Thyroid gland (tissue), 4 donors: Measurements from ENCODE around the gene PPP3CA. TPM values are rescaled to one million over a fixed set of nuclear protein-coding genes. Genes with fewer than 3 reads are reported as not detected.

Source experiments
- DNase-seq, 2 donors: peaks; one replicate each; pipeline ENCODE4 v3.0.0-alpha.2; 2019
- H3K27ac ChIP-seq, 3 donors: fragments of 200-600 bp; sonication (generic); 1 replicate in 2 of 3; 2 replicates in 1 of 3; pipeline ENCODE4 v1.5.1; 2016 to 2019; ENCODE audit warnings: mild to moderate bottlenecking in 1 of 3, moderate library complexity in 1 of 3
- H3K27me3 ChIP-seq: fragments of 200-600 bp; sonication (generic); one replicate; pipeline ENCODE4 v1.5.1; 2019
- H3K36me3 ChIP-seq, 2 donors: fragments of 200-600 bp; sonication (generic); one replicate each; pipeline ENCODE4 v1.5.1; 2016 to 2019
- H3K4me1 ChIP-seq, 2 donors: fragments of 200-600 bp; sonication (generic); one replicate each; pipeline ENCODE4 v1.5.1; 2017 to 2019
- H3K4me3 ChIP-seq, 3 donors: fragments of 200-600 bp; sonication (generic); replicated peaks in 1 of 3; 1 replicate in 2 of 3; 2 replicates in 1 of 3; pipeline ENCODE4 v1.5.1; 2016; ENCODE audit warnings: mild to moderate bottlenecking in 1 of 3
- H3K9me3 ChIP-seq: fragments of 200-600 bp; sonication (generic); one replicate; pipeline ENCODE4 v1.5.1; 2017
- CTCF ChIP-seq, 6 experiments: fragments of 200-600 bp in 3 of 6; fragments of 450-650 bp in 3 of 6; sonication (generic) in 3 of 6; IDR thresholded peaks; one replicate each; pipeline ENCODE4 v1.5.1; 2016 to 2019; ENCODE audit warnings: antibody characterized with exemption in 6 of 6, mild to moderate bottlenecking in 2 of 6, inconsistent platforms in 1 of 6, moderate library complexity in 1 of 6
- POLR2A ChIP-seq, 2 donors: fragments of 450-650 bp; IDR thresholded peaks; one replicate each; pipeline ENCODE4 v1.6.1; 2017; ENCODE audit warnings: antibody characterized with exemption in 2 of 2, mild to moderate bottlenecking in 2 of 2, moderate library complexity in 1 of 2
- WGBS, 2 donors: methylation state at CpG; one replicate each; pipeline ENCODE4 v1.1.5; 2017; 5-methylcytosine and 5-hydroxymethylcytosine counted together
- intact Hi-C: fragments of 100-400 bp; cut with DNase I; formaldehyde crosslinking; loops from one replicate; pipeline ENCODE4 v1.15.1; 2023
- total RNA-seq, 4 donors: library from RNA; depleted of rRNA; stranded (reverse); fragments of >200 nt; gene quantifications; one replicate each; pipeline ENCODE4 v1.2.3, GENCODE V29; 2016

The PPP3CA gene
- total RNA-seq, 4 donors from 2014 or later = 31.6 to 45.8 (median 34.4) TPM

GRCh38 chr4:101040776-101041175 lies 306.6 kb downstream of the PPP3CA start:
- Histone ChIP-seq H3K4me3 (no peak overlapping the region), H3K27me3 (no peaks in the 10 kb centered on the region), H3K4me1 (no peaks in the 10 kb centered on the region), H3K36me3 (no peaks in the 10 kb centered on the region), H3K27ac (no peak overlapping the region), H3K9me3 (no peaks in the 10 kb centered on the region)
- intact Hi-C loops = no loop called here
- DNase-seq = no peak
- WGBS, 2 donors = 73 to 92% methylated on average over 2 of the region's 2 CpGs
- no peak for TF ChIP-seq POLR2A (IDR thresholded peaks at IDR 0.05)
- TF ChIP-seq CTCF (IDR thresholded peaks at IDR 0.05) = no peak

GRCh38 chr4:101039367-101039766 lies 308.0 kb downstream of the PPP3CA start:
- no peaks in the 10 kb centered on the region for H3K36me3 ChIP-seq
- H3K9me3 ChIP-seq = no peaks in the 10 kb centered on the region
- no peak overlapping the region for H3K27ac ChIP-seq
- intact Hi-C loops = no loop called here
- 94 to 98% methylated on average over 5 of the region's 5 CpGs for WGBS, 2 donors
- TF ChIP-seq CTCF (IDR thresholded peaks at IDR 0.05) (no peak), POLR2A (IDR thresholded peaks at IDR 0.05) (no peak)
- H3K4me1 ChIP-seq = no peaks in the 10 kb centered on the region
- no peak for DNase-seq
- H3K4me3 ChIP-seq = no peak overlapping the region
- H3K27me3 ChIP-seq = no peaks in the 10 kb centered on the region

- Histone ChIP-seq H3K9me3 (no peaks in the 10 kb centered on the region), H3K4me3 (no peak overlapping the region), H3K4me1 (no peaks in the 10 kb centered on the region), H3K36me3 (no peaks in the 10 kb centered on the region), H3K27me3 (no peaks in the 10 kb centered on the region), H3K27ac (no peak overlapping the region)
- intact Hi-C loops = no loop called here
- WGBS, 2 donors = 71 to 76% methylated on average over 1 of the region's 1 CpG
- DNase-seq = no peak
- TF ChIP-seq CTCF (IDR thresholded peaks at IDR 0.05) = no peak
- TF ChIP-seq POLR2A (IDR thresholded peaks at IDR 0.05) = no peak
Observed at GRCh38 chr4:101037938-101038413, 309.4 kb downstream of the PPP3CA start.

GRCh38 chr4:101037249-101037648 lies 310.1 kb downstream of the PPP3CA start:
- no peak for DNase-seq
- Histone ChIP-seq H3K9me3 (no peaks in the 10 kb centered on the region), H3K27ac (no peak overlapping the region), H3K4me1 (no peaks in the 10 kb centered on the region), H3K27me3 (no peaks in the 10 kb centered on the region), H3K36me3 (no peaks in the 10 kb centered on the region), H3K4me3 (no peak overlapping the region)
- intact Hi-C loops = no loop called here
- TF ChIP-seq CTCF (IDR thresholded peaks at IDR 0.05) = no peak
- 92 to 94% methylated on average over 3 of the region's 3 CpGs for WGBS, 2 donors

- intact Hi-C loops = no loop called here
- no peak overlapping the region for H3K4me3 ChIP-seq
- H3K4me1 ChIP-seq = no peaks in the 10 kb centered on the region
- H3K9me3 ChIP-seq = no peaks in the 10 kb centered on the region
- H3K27me3 ChIP-seq = no peaks in the 10 kb centered on the region
- H3K27ac ChIP-seq = no peak overlapping the region
- DNase-seq = no peak
- TF ChIP-seq POLR2A (IDR thresholded peaks at IDR 0.05) (no peak), CTCF (IDR thresholded peaks at IDR 0.05) (no peak)
- 88 to 90% methylated on average over 2 of the region's 2 CpGs for WGBS, 2 donors
- no peaks in the 10 kb centered on the region for H3K36me3 ChIP-seq
Observed at GRCh38 chr4:101035487-101035886, 311.8 kb downstream of the PPP3CA start.
